ENCODE data around the gene ASB10.

GRCh38 chr7:151231080-151231479, 44.0 kb upstream of the ASB10 start:
- no peak for TF ChIP-seq POLR2A (IDR thresholded peaks at IDR 0.05; ENCODE audit: low read length)
- TF ChIP-seq GATA1 (IDR thresholded peaks at IDR 0.05; ENCODE audit: low read depth, low read length): no peak

Measured in erythroblast (primary cell).